Common myeloid progenitor, CD34-positive (primary cell): ENCODE results near the gene PLXNA4.

Source experiments
- CTCF ChIA-PET: fragments of 350-600 bp; sonication (Branson Sonifier 250); formaldehyde crosslinking; loops from one replicate; lab custom pipeline; 2021; ENCODE audit warnings: antibody characterized with exemption; lab: Charles Lee
- POLR2A ChIA-PET: fragments of 350-600 bp; sonication (Branson Sonifier 250); formaldehyde crosslinking; loops from one replicate; lab custom pipeline; 2021; ENCODE audit warnings: antibody characterized with exemption; lab: Charles Lee
- DNase-seq, 3 donors: peaks; one replicate each; pipeline versions ENCODE4 v3.0.0 to v3.0.0-alpha.2; 2013
- H3K27ac ChIP-seq, 2 experiments: 1 replicate in 1 of 2; 2 replicates in 1 of 2; pipeline ENCODE4 v1.7.0; 2013; ENCODE audit warnings: inconsistent platforms in 2 of 2, low read length in 2 of 2, mild to moderate bottlenecking in 2 of 2, low read depth in 1 of 2, moderate library complexity in 1 of 2; ENCODE audit not compliant: severe bottlenecking in 2 of 2, insufficient read depth in 1 of 2, poor library complexity in 1 of 2
- H3K27me3 ChIP-seq, 5 experiments: replicated peaks in 2 of 5; 1 replicate in 3 of 5; 2 replicates in 2 of 5; pipeline versions ENCODE4 v1.6.1 to v1.7.0; 2013; ENCODE audit warnings: low read length in 4 of 5, mild to moderate bottlenecking in 2 of 5, moderate library complexity in 2 of 5, inconsistent platforms in 1 of 5; ENCODE audit not compliant: insufficient read depth in 5 of 5, control insufficient read depth in 4 of 5
- H3K36me3 ChIP-seq, 4 experiments: 1 replicate in 2 of 4; 2 replicates in 2 of 4; pipeline versions ENCODE4 v1.6.1 to v1.7.0; 2013; ENCODE audit warnings: low read length in 3 of 4, control low read depth in 1 of 4, mild to moderate bottlenecking in 1 of 4; ENCODE audit not compliant: control insufficient read depth in 4 of 4, insufficient read depth in 4 of 4
- H3K4me1 ChIP-seq, 4 experiments: 1 replicate in 3 of 4; 2 replicates in 1 of 4; pipeline versions ENCODE4 v1.6.1 to v1.7.1; 2013; ENCODE audit warnings: low read length in 3 of 4, mild to moderate bottlenecking in 3 of 4, control low read depth in 1 of 4, inconsistent platforms in 1 of 4, moderate library complexity in 1 of 4; ENCODE audit not compliant: control insufficient read depth in 4 of 4, insufficient read depth in 4 of 4; ENCODE audit errors: control extremely low read depth in 1 of 4
- H3K4me3 ChIP-seq, 7 experiments: 1 replicate in 4 of 7; 2 replicates in 3 of 7; pipeline versions ENCODE4 v1.5.1 to v1.7.0; 2013; ENCODE audit warnings: mild to moderate bottlenecking in 7 of 7, low read length in 6 of 7, moderate library complexity in 6 of 7, inconsistent platforms in 2 of 7, low read depth in 2 of 7, control low read depth in 1 of 7; ENCODE audit not compliant: insufficient read depth in 4 of 7, control insufficient read depth in 1 of 7; ENCODE audit errors: extremely low read depth in 1 of 7
- H3K9me3 ChIP-seq, 5 experiments: 1 replicate in 4 of 5; 2 replicates in 1 of 5; pipeline versions ENCODE4 v1.6.1 to v1.7.1; 2013; ENCODE audit warnings: low read length in 4 of 5, mild to moderate bottlenecking in 2 of 5, inconsistent platforms in 1 of 5, low read depth in 1 of 5, moderate library complexity in 1 of 5; ENCODE audit not compliant: control insufficient read depth in 4 of 5, insufficient read depth in 2 of 5; ENCODE audit errors: control extremely low read depth in 1 of 5
- WGBS: methylation state at CpG from one replicate; pipeline ENCODE4 v1.1.5; 2013; ENCODE audit not compliant: insufficient coverage; 5-methylcytosine and 5-hydroxymethylcytosine counted together

The PLXNA4 gene

DNA sequence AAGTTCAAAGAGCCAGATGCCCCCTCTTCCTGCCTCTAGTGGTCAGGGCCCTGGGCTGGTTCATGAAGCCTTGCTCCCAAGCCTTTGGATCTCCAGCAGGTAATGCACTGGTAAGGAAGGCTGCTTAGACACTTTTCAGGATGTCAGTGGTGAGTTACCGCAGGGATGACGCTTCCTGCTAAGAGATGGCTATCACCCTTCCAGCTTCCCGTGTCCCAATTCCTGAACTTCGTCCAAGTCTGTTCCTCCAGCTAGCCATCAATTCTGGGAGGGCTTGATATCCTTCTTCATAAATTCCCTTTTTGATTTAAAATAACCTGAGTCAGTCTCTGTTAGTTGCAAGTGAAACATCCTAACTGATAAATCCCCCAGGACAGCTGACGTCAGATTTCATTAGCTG lies 221.2 kb downstream of the PLXNA4 start:
- Histone ChIP-seq H3K36me3 (no peaks in the 10 kb centered on the region), H3K4me3 (no peak overlapping the region), H3K27ac (no peak overlapping the region), H3K9me3 (peaks cover 0 to 3% (median 0%) of the 10 kb centered on the region in 5 experiments), H3K4me1 (peaks cover 0 to 4% (median 0%) of the 10 kb centered on the region in 4 experiments), H3K27me3 (peaks cover 0 to 44% (median 16%) of the 10 kb centered on the region in 5 experiments)
- 54% methylated on average over 4 of the region's 5 CpGs for WGBS
- no peak for DNase-seq
- POLR2A ChIA-PET: no interaction called here
- CTCF ChIA-PET: no interaction called here

DNA sequence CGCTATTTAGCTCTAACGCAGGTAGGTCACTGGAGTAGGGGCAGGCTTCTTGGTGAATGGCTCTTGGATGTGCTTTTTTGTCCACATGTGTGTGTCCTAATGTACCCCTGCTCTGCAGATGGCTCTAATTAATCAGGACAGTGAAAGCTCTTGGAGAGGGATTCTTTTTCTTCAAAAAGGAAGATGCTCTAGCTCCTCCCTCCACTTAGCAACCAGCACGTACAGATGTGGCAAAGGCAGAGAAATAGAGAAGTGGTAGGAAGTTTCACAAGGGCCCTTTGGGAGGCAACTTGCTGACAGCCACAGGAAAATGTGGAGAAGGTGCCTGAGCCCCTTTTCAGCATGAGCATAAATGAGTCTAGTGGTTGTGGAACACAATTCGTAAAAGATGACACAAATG lies 221.7 kb downstream of the PLXNA4 start:
- Histone ChIP-seq H3K9me3 (peaks cover 0 to 3% (median 0%) of the 10 kb centered on the region in 5 experiments), H3K36me3 (no peaks in the 10 kb centered on the region), H3K27ac (no peak overlapping the region), H3K4me3 (no peak overlapping the region), H3K27me3 (peaks cover 0 to 48% (median 16%) of the 10 kb centered on the region in 5 experiments), H3K4me1 (peaks cover 0 to 4% (median 0%) of the 10 kb centered on the region in 4 experiments)
- CTCF ChIA-PET: no interaction called here
- DNase-seq: peak in 2 of 3 donors; percentile 5 to 6
- POLR2A ChIA-PET: no interaction called here
- no CpG with 5 or more reads among the region's 4 CpGs for WGBS

DNA sequence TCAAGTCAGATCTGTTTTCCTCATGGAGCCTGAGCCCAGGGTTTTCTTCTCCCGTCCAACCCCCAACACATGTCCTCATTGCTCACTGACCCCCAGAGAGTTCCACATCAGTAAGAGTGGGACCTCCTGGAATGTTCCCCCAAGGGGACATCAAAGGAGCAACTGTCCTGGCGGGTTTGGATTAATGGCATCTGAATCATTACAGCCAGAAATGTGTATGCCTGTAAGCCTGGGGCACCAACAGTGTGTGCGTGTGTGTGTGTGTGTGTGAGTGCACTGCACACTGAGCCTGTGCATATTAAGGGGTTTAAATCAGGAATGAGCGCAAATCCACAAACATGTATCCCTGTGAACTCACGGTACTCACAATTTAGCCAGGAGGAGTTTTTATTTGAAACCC lies 222.3 kb downstream of the PLXNA4 start:
- no peaks in the 10 kb centered on the region for H3K36me3 ChIP-seq
- no peak overlapping the region for H3K4me3 ChIP-seq
- WGBS: 90% methylated on average over 3 of the region's 5 CpGs
- ChIA-PET CTCF (no interaction called here), POLR2A (no interaction called here)
- peaks cover 0 to 3% (median 0%) of the 10 kb centered on the region in 5 experiments for H3K9me3 ChIP-seq
- peaks cover 0 to 4% (median 0%) of the 10 kb centered on the region in 4 experiments for H3K4me1 ChIP-seq
- no peak for DNase-seq
- H3K27me3 ChIP-seq: peaks cover 0 to 51% (median 18%) of the 10 kb centered on the region in 5 experiments
- H3K27ac ChIP-seq: no peak overlapping the region

DNA sequence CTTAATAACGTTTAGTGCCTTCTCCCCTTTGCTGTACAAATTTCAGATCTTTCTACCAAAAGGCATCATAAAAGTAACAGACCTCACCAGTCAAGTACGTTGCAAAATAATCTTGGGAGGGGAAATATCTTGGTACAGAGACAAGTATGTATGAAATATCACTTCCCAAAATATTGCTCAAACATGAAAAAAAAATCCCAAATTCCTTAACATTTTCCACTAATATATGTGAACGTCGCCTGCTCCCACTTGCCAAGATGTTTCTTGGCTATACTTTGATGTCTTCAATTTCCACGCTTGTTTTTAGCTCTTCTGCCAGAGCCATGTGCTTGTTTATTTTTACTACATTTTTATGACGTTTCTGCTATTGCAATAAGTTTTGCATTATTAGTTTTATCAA lies 223.5 kb downstream of the PLXNA4 start:
- no peak for DNase-seq
- H3K9me3 ChIP-seq: peaks cover 0 to 3% (median 0%) of the 10 kb centered on the region in 5 experiments
- H3K4me3 ChIP-seq: no peak overlapping the region
- ChIA-PET CTCF (no interaction called here), POLR2A (no interaction called here)
- H3K27me3 ChIP-seq: peaks cover 0 to 59% (median 18%) of the 10 kb centered on the region in 5 experiments
- no peaks in the 10 kb centered on the region for H3K36me3 ChIP-seq
- WGBS: 100% methylated on average over 2 of the region's 6 CpGs
- peaks cover 0 to 4% (median 0%) of the 10 kb centered on the region in 4 experiments for H3K4me1 ChIP-seq
- H3K27ac ChIP-seq: no peak overlapping the region

DNA sequence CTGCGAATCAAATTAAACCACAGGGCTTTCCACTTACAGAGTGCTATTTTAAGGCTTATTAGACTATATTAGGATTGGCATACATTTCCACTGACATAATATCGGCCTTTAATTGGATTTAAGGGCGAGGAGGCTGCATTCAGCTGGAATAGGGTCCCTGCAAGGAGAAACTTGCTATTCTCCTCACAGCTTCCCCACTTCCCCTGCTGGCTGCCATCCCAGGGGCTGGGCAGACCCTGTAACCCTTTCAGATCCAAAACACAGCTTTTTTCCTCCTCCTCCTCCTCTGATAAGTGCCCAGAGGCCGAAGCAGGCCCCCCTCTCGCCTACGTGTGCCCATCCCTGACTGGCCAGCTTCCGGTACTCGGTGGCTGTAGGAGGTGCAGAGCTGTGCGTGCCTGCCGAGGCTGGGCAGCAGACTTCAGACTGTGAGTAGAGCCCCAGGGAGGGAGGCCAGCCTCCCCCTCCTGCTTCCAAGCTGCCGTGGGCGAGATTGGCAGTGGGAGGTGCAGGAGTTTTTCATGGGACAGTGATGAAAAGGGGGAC lies 224.2 kb downstream of the PLXNA4 start:
- Histone ChIP-seq H3K27me3 (peaks cover 0 to 62% (median 16%) of the 10 kb centered on the region in 5 experiments), H3K4me3 (no peak overlapping the region), H3K27ac (no peak overlapping the region), H3K9me3 (peaks cover 0 to 3% (median 0%) of the 10 kb centered on the region in 5 experiments), H3K4me1 (peaks cover 0 to 4% (median 0%) of the 10 kb centered on the region in 4 experiments), H3K36me3 (no peaks in the 10 kb centered on the region)
- no peak for DNase-seq
- 81% methylated on average over 8 of the region's 12 CpGs for WGBS
- POLR2A ChIA-PET: no interaction called here
- CTCF ChIA-PET: interaction anchor here (1.2 kb wide), 1 partner anchor 42 kb away, joined by 4 read pairs; no protein-coding TSS in a partner anchor

DNA sequence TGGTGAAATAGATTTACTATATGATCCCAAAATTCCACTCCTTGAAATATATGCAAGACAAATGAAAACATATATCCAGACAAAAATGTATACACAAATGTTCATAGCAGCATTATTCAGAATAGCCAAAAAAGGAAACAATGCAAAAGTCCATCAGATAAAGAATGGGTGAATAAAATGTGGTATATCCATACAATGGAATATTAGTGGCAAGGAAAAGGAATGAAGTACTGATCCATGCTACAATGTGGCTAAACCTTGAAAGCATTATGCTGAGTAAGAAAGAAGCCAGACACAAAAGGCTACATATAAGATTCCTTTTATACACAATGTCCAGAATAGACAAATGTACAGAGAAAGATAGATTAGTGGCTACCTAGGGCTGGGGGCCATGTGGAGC lies 225.5 kb downstream of the PLXNA4 start:
- Histone ChIP-seq H3K27me3 (peaks cover 0 to 65% (median 11%) of the 10 kb centered on the region in 5 experiments), H3K4me1 (peaks cover 0 to 4% (median 0%) of the 10 kb centered on the region in 4 experiments), H3K9me3 (peaks cover 0 to 3% (median 0%) of the 10 kb centered on the region in 5 experiments), H3K36me3 (no peaks in the 10 kb centered on the region), H3K4me3 (no peak overlapping the region), H3K27ac (no peak overlapping the region)
- POLR2A ChIA-PET: no interaction called here
- CTCF ChIA-PET: interaction anchor here (1.2 kb wide), 1 partner anchor 44 kb away, joined by 4 read pairs; no protein-coding TSS in a partner anchor
- DNase-seq: no peak

DNA sequence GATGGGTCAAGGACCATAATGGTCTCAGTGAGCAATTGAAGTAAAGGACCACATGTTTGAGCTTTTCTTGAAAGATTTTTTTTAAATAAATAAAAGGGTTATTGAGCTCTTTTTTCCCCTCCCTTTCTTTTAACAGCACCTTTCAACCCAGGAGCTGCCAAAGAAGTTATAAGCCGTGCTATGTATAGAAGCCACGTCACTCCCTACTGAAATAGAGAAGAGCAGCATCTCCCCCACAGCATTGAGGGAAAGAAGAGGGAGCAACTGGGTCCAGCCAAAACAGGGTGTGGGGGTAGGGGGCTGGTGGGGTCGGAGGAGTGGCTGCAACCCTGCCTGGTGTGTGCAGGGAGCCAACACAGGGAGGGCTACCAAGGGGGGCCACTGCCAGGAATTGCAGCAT lies 227.2 kb downstream of the PLXNA4 start:
- H3K9me3 ChIP-seq: peaks cover 0 to 3% (median 0%) of the 10 kb centered on the region in 5 experiments
- no peak overlapping the region for H3K27ac ChIP-seq
- DNase-seq: no peak
- WGBS: 100% methylated on average over 2 of the region's 3 CpGs
- no peaks in the 10 kb centered on the region for H3K4me1 ChIP-seq
- H3K27me3 ChIP-seq: peaks cover 4 to 53% (median 8%) of the 10 kb centered on the region in 5 experiments
- H3K4me3 ChIP-seq: no peak overlapping the region
- ChIA-PET POLR2A (no interaction called here), CTCF (interaction anchor here (0.6 kb wide), 1 partner anchor 432 kb away, joined by 3 read pairs; no protein-coding TSS in a partner anchor)
- no peaks in the 10 kb centered on the region for H3K36me3 ChIP-seq
